Epithelial cell of esophagus (primary cell): ENCODE measurements around the gene FHL2.

Source experiments
- DNase-seq: peaks from one replicate; pipeline ENCODE4 v3.0.0; 2010; ENCODE audit warnings: low read depth
- H3K4me3 ChIP-seq: 2 replicates; pipeline ENCODE4 v1.5.1; 2011; ENCODE audit warnings: mild to moderate bottlenecking, low read length, control low read depth
- CTCF ChIP-seq: IDR thresholded peaks from 2 replicates; pipeline ENCODE4 v1.5.1; 2011; ENCODE audit warnings: low read depth, mild to moderate bottlenecking, low read length, control low read depth, inconsistent platforms; ENCODE audit not compliant: insufficient read depth; ENCODE audit errors: missing control alignments

FHL2 gene

GRCh38 chr2:105325389-105325963, 73.4 kb downstream of the FHL2 start:
- no peak for DNase-seq
- no peak for TF ChIP-seq CTCF
- no peak overlapping the region for H3K4me3 ChIP-seq

- peak; percentile 84 for DNase-seq
- TF ChIP-seq CTCF = no peak
- H3K4me3 ChIP-seq = no peak overlapping the region
These were observed 74.1 kb downstream of the FHL2 start for GRCh38 chr2:105324732-105325131.

- no peak for TF ChIP-seq CTCF
- H3K4me3 ChIP-seq = no peak overlapping the region
- DNase-seq = peak; percentile 47
These were observed 74.8 kb downstream of the FHL2 start for GRCh38 chr2:105324101-105324500.

GRCh38 chr2:105323111-105323510, 75.7 kb downstream of the FHL2 start:
- H3K4me3 ChIP-seq = no peak overlapping the region
- DNase-seq = no peak
- no peak for TF ChIP-seq CTCF

- no peak for TF ChIP-seq CTCF
- DNase-seq = peak; percentile 63
These were observed 76.8 kb downstream of the FHL2 start for GRCh38 chr2:105321875-105322646.

GRCh38 chr2:105320651-105321215, 78.1 kb downstream of the FHL2 start:
- DNase-seq = no peak
- H3K4me3 ChIP-seq = no peak overlapping the region
- TF ChIP-seq CTCF = no peak

More at GRCh38 chr2:105321875-105322646, 76.8 kb downstream of the FHL2 start:
- no peak overlapping the region for H3K4me3 ChIP-seq

GRCh38 chr2:105317937-105318336, 80.9 kb downstream of the FHL2 start:
- peak; percentile 84 for DNase-seq
- H3K4me3 ChIP-seq = no peak overlapping the region
- no peak for TF ChIP-seq CTCF
